Stimulated activated naive CD4-positive, alpha-beta T cell treated with Interleukin-2 at 50 U/mL for 16 hours (primary cell): ENCODE data around the gene GNAL.

ENCODE experiments used
- DNase-seq: peaks from one replicate; lab custom pipeline; 2025; lab: John Stamatoyannopoulos, UW

GNAL gene

GRCh38 chr18:11762429-11762828, 73.4 kb downstream of the GNAL start:
- no peak for DNase-seq

- DNase-seq = no peak
Observed at GRCh38 chr18:11767329-11767728, 78.3 kb downstream of the GNAL start.

GRCh38 chr18:11767935-11768334, 78.9 kb downstream of the GNAL start:
- no peak for DNase-seq

- no peak for DNase-seq
Observed at GRCh38 chr18:11775436-11776174, 86.5 kb downstream of the GNAL start.

- no peak for DNase-seq
Observed at GRCh38 chr18:11780042-11780441, 91.0 kb downstream of the GNAL start.

GRCh38 chr18:11783716-11784331, 94.8 kb downstream of the GNAL start:
- no peak for DNase-seq

- no peak for DNase-seq
Observed at GRCh38 chr18:11784674-11785304, 95.7 kb downstream of the GNAL start.

- DNase-seq = no peak
Observed at GRCh38 chr18:11785444-11786055, 96.5 kb downstream of the GNAL start.

GRCh38 chr18:11789716-11790510, 100.8 kb downstream of the GNAL start:
- DNase-seq = no peak

- no peak for DNase-seq
Observed at GRCh38 chr18:11791131-11791530, 102.1 kb downstream of the GNAL start.

- DNase-seq = no peak
Observed at GRCh38 chr18:11792632-11793031, 103.6 kb downstream of the GNAL start.

- DNase-seq = no peak
Observed at GRCh38 chr18:11794195-11794594, 105.1 kb downstream of the GNAL start.

- no peak for DNase-seq
Observed at GRCh38 chr18:11795916-11796315, 106.9 kb downstream of the GNAL start.

- no peak for DNase-seq
Observed at GRCh38 chr18:11798271-11798670, 109.2 kb downstream of the GNAL start.

- DNase-seq = no peak
Observed at GRCh38 chr18:11799066-11799465, 110.0 kb downstream of the GNAL start.

- DNase-seq = no peak
Observed at GRCh38 chr18:11800566-11801334, 111.7 kb downstream of the GNAL start.

- DNase-seq = no peak
Observed at GRCh38 chr18:11801573-11801972, 112.5 kb downstream of the GNAL start.

GRCh38 chr18:11802158-11802557, 113.1 kb downstream of the GNAL start:
- no peak for DNase-seq

GRCh38 chr18:11802586-11802985, 113.5 kb downstream of the GNAL start:
- no peak for DNase-seq

GRCh38 chr18:11807233-11807632, 118.2 kb downstream of the GNAL start:
- DNase-seq = no peak
